ENCODE data around the gene TRIM46.
"Not testable (repeated sequence)": the region's sequence is repeated elsewhere in the genome, so short reads cannot be mapped to it uniquely, and the experiment has no call there.

TRIM46 gene

GRCh38 chr1:155188268-155188667, 14.6 kb downstream of the TRIM46 start:
- TF ChIP-seq EZH2 (optimal IDR thresholded peaks at IDR 0.05; ENCODE audit: low read depth, low read length) (no peak), EZH2phosphoT487 (IDR thresholded peaks at IDR 0.05; ENCODE audit: low read length) (no peak), CTCF (IDR thresholded peaks at IDR 0.05; ENCODE audit: low read length) (no peak)
- H3K4me1 ChIP-seq (ENCODE audit: low read length): peaks cover 17% of the 10 kb centered on the region
- no peak overlapping the region for H2AFZ ChIP-seq (ENCODE audit: low read length)
- H3F3A ChIP-seq (ENCODE audit: insufficient read depth, low read length): no peaks in the 10 kb centered on the region
- no peaks in the 10 kb centered on the region for H3K9me2 ChIP-seq (replicated peaks; ENCODE audit: insufficient read depth, low read length)
- H3K36me3 ChIP-seq (replicated peaks; ENCODE audit: insufficient read depth, low read length): no peaks in the 10 kb centered on the region
- no peaks in the 10 kb centered on the region for H3K79me2 ChIP-seq (ENCODE audit: low read length)
- no peak overlapping the region for H3K27ac ChIP-seq (ENCODE audit: low read length)
- no peak overlapping the region for H3K4me2 ChIP-seq (ENCODE audit: low read depth, low read length)
- peaks cover 34% of the 10 kb centered on the region for H3K27me3 ChIP-seq (replicated peaks; ENCODE audit: insufficient read depth, low read length)
- H3K9ac ChIP-seq (ENCODE audit: low read length): no peak overlapping the region
- no peak for DNase-seq
- H3K4me3 ChIP-seq (ENCODE audit: low read length): no peak overlapping the region
- H3K9me3 ChIP-seq (replicated peaks; ENCODE audit: insufficient read depth, low read length): no peaks in the 10 kb centered on the region
- H4K20me1 ChIP-seq (ENCODE audit: insufficient read depth, low read length): no peaks in the 10 kb centered on the region

GRCh38 chr1:155189926-155190325, 16.3 kb downstream of the TRIM46 start:
- not testable (repeated sequence) for H3K9me2 ChIP-seq (replicated peaks; ENCODE audit: insufficient read depth, low read length); H3K4me2 ChIP-seq (ENCODE audit: low read depth, low read length); H3K9me3 ChIP-seq (replicated peaks; ENCODE audit: insufficient read depth, low read length); H3K36me3 ChIP-seq (replicated peaks; ENCODE audit: insufficient read depth, low read length); H3K9ac ChIP-seq (ENCODE audit: low read length); DNase-seq; H3F3A ChIP-seq (ENCODE audit: insufficient read depth, low read length); H3K4me3 ChIP-seq (ENCODE audit: low read length); H3K79me2 ChIP-seq (ENCODE audit: low read length); H4K20me1 ChIP-seq (ENCODE audit: insufficient read depth, low read length); H2AFZ ChIP-seq (ENCODE audit: low read length); H3K27ac ChIP-seq (ENCODE audit: low read length)
- Histone ChIP-seq H3K27me3 (replicated peaks; ENCODE audit: insufficient read depth, low read length) (peaks cover 39% of the 10 kb centered on the region), H3K4me1 (ENCODE audit: low read length) (peaks cover 24% of the 10 kb centered on the region)

GRCh38 chr1:155191904-155192303, 18.3 kb downstream of the TRIM46 start:
- H3F3A ChIP-seq (ENCODE audit: insufficient read depth, low read length): no peaks in the 10 kb centered on the region

More at GRCh38 chr1:155191904-155192303, 18.3 kb downstream of the TRIM46 start:
- Histone ChIP-seq H4K20me1 (ENCODE audit: insufficient read depth, low read length) (no peaks in the 10 kb centered on the region), H3K36me3 (replicated peaks; ENCODE audit: insufficient read depth, low read length) (no peaks in the 10 kb centered on the region), H3K4me2 (ENCODE audit: low read depth, low read length) (no peak overlapping the region), H3K9me3 (replicated peaks; ENCODE audit: insufficient read depth, low read length) (no peaks in the 10 kb centered on the region), H3K27me3 (replicated peaks; ENCODE audit: insufficient read depth, low read length) (peaks cover 59% of the 10 kb centered on the region), H2AFZ (ENCODE audit: low read length) (no peak overlapping the region), H3K4me1 (ENCODE audit: low read length) (peaks cover 15% of the 10 kb centered on the region; the same call in 1 of the 2 replicates), H3K4me3 (ENCODE audit: low read length) (no peak overlapping the region), H3K9me2 (replicated peaks; ENCODE audit: insufficient read depth, low read length) (no peaks in the 10 kb centered on the region), H3K79me2 (ENCODE audit: low read length) (no peaks in the 10 kb centered on the region), H3K27ac (ENCODE audit: low read length) (no peak overlapping the region), H3K9ac (ENCODE audit: low read length) (no peak overlapping the region)
- DNase-seq: no peak
- TF ChIP-seq CTCF (IDR thresholded peaks at IDR 0.05; ENCODE audit: low read length): no peak
- no peak for TF ChIP-seq EZH2phosphoT487 (IDR thresholded peaks at IDR 0.05; ENCODE audit: low read length)
- no peak for TF ChIP-seq EZH2 (optimal IDR thresholded peaks at IDR 0.05; ENCODE audit: low read depth, low read length)
